Measurements from ENCODE around the gene PIBF1. TPM values are rescaled to one million over a fixed set of nuclear protein-coding genes. Genes with fewer than 3 reads are reported as not detected.

Gene PIBF1
- total and polyA plus RNA-seq, 4 donors = 3.1 to 18.3 (median 6.5) TPM

GRCh38 chr13:72754111-72754510, 27.8 kb upstream of the PIBF1 start:
- TF ChIP-seq EGR1 (IDR thresholded peaks at IDR 0.05; ENCODE audit: low read depth in 2 of 2) (no peak), GABPA (IDR thresholded peaks at IDR 0.05 in 1 of 2, conservative IDR thresholded peaks at IDR 0.05 in 1 of 2) (no peak), YY1 (IDR thresholded peaks at IDR 0.05) (no peak)
- no peak for DNase-seq (ENCODE audit: low spot score)
- Histone ChIP-seq H3K27me3 (ENCODE audit: control insufficient read depth in 4 of 4, insufficient read depth in 4 of 4, low read length in 3 of 4) (no peaks in the 10 kb centered on the region), H3K4me3 (ENCODE audit: low read depth in 1 of 3, low read length in 3 of 3) (no peak overlapping the region), H3K27ac (ENCODE audit: low read depth in 1 of 2, low read length in 2 of 2) (no peak overlapping the region), H3K9ac (ENCODE audit: low read depth in 1 of 2, low read length in 2 of 2) (no peak overlapping the region), H3K9me3 (ENCODE audit: control insufficient read depth in 4 of 4, low read length in 3 of 4) (no peaks in the 10 kb centered on the region), H3K36me3 (ENCODE audit: control insufficient read depth in 4 of 4, insufficient read depth in 3 of 4, low read depth in 1 of 4, low read length in 3 of 4) (peaks cover 20 to 48% (median 33%) of the 10 kb centered on the region in 4 donors), H3K4me1 (ENCODE audit: control insufficient read depth in 4 of 4, insufficient read depth in 4 of 4, low read length in 3 of 4) (no peaks in the 10 kb centered on the region)
- WGBS = 95% methylated on average over 6 of the region's 6 CpGs

GRCh38 chr13:72757792-72758535, 24.0 kb upstream of the PIBF1 start:
- Histone ChIP-seq H3K27ac (ENCODE audit: low read depth in 1 of 2, low read length in 2 of 2) (no peak overlapping the region), H3K36me3 (ENCODE audit: control insufficient read depth in 4 of 4, insufficient read depth in 3 of 4, low read depth in 1 of 4, low read length in 3 of 4) (peaks cover 21 to 78% (median 65%) of the 10 kb centered on the region in 4 donors), H3K4me1 (ENCODE audit: control insufficient read depth in 4 of 4, insufficient read depth in 4 of 4, low read length in 3 of 4) (no peaks in the 10 kb centered on the region), H3K27me3 (ENCODE audit: control insufficient read depth in 4 of 4, insufficient read depth in 4 of 4, low read length in 3 of 4) (no peaks in the 10 kb centered on the region), H3K9ac (ENCODE audit: low read depth in 1 of 2, low read length in 2 of 2) (no peak overlapping the region), H3K9me3 (ENCODE audit: control insufficient read depth in 4 of 4, low read length in 3 of 4) (no peaks in the 10 kb centered on the region), H3K4me3 (ENCODE audit: low read depth in 1 of 3, low read length in 3 of 3) (no peak overlapping the region)
- TF ChIP-seq NR2F2 (IDR thresholded peaks at IDR 0.05) (no peak), HNF4G (IDR thresholded peaks at IDR 0.05) (no peak), FOXA1 (IDR thresholded peaks at IDR 0.05) (no peak), RXRA (IDR thresholded peaks at IDR 0.05) (no peak), ZBTB33 (IDR thresholded peaks at IDR 0.05) (no peak), HNF4A (conservative IDR thresholded peaks at IDR 0.05) (no peak), YY1 (IDR thresholded peaks at IDR 0.05) (no peak), GABPA (IDR thresholded peaks at IDR 0.05 in 1 of 2, conservative IDR thresholded peaks at IDR 0.05 in 1 of 2) (no peak), TAF1 (conservative IDR thresholded peaks at IDR 0.05) (no peak)
- no peak for DNase-seq (ENCODE audit: low spot score)
- 72% methylated on average over 4 of the region's 4 CpGs for WGBS

- no peaks in the 10 kb centered on the region for H3K27me3 ChIP-seq (ENCODE audit: control insufficient read depth in 4 of 4, insufficient read depth in 4 of 4, low read length in 3 of 4)
- no peaks in the 10 kb centered on the region for H3K4me1 ChIP-seq (ENCODE audit: control insufficient read depth in 4 of 4, insufficient read depth in 4 of 4, low read length in 3 of 4)
- DNase-seq (ENCODE audit: low spot score) = no peak
- no peak overlapping the region for H3K27ac ChIP-seq (ENCODE audit: low read depth in 1 of 2, low read length in 2 of 2)
- H3K4me3 ChIP-seq (ENCODE audit: low read depth in 1 of 3, low read length in 3 of 3) = no peak overlapping the region
- 87% methylated on average over 3 of the region's 3 CpGs for WGBS
- H3K9me3 ChIP-seq (ENCODE audit: control insufficient read depth in 4 of 4, low read length in 3 of 4) = no peaks in the 10 kb centered on the region
- peaks cover 17 to 88% (median 75%) of the 10 kb centered on the region in 4 donors for H3K36me3 ChIP-seq (ENCODE audit: control insufficient read depth in 4 of 4, insufficient read depth in 3 of 4, low read depth in 1 of 4, low read length in 3 of 4)
- no peak overlapping the region for H3K9ac ChIP-seq (ENCODE audit: low read depth in 1 of 2, low read length in 2 of 2)
- no peak for TF ChIP-seq ATF3 (IDR thresholded peaks at IDR 0.05)
- TF ChIP-seq EGR1 (IDR thresholded peaks at IDR 0.05; ENCODE audit: low read depth in 2 of 2) = no peak
- TF ChIP-seq MAX (IDR thresholded peaks at IDR 0.05) = no peak
- TF ChIP-seq RAD21 (IDR thresholded peaks at IDR 0.05) = no peak
- no peak for TF ChIP-seq HNF4G (IDR thresholded peaks at IDR 0.05)
- TF ChIP-seq FOXA1 (IDR thresholded peaks at IDR 0.05) = no peak
- no peak for TF ChIP-seq SP1 (IDR thresholded peaks at IDR 0.05)
- TF ChIP-seq FOXA2 (IDR thresholded peaks at IDR 0.05) = no peak
- no peak for TF ChIP-seq JUND (IDR thresholded peaks at IDR 0.05)
- no peak for TF ChIP-seq NR2F2 (IDR thresholded peaks at IDR 0.05)
- no peak for TF ChIP-seq HNF4A (conservative IDR thresholded peaks at IDR 0.05)
- TF ChIP-seq TAF1 (conservative IDR thresholded peaks at IDR 0.05) = no peak
- TF ChIP-seq REST (IDR thresholded peaks at IDR 0.05) = no peak
- TF ChIP-seq GABPA (IDR thresholded peaks at IDR 0.05 in 1 of 2, conservative IDR thresholded peaks at IDR 0.05 in 1 of 2) = no peak
- no peak for TF ChIP-seq RXRA (IDR thresholded peaks at IDR 0.05)
- TF ChIP-seq YY1 (IDR thresholded peaks at IDR 0.05) = no peak
- TF ChIP-seq ZBTB33 (IDR thresholded peaks at IDR 0.05) = no peak
Observed at GRCh38 chr13:72760189-72760588, 21.7 kb upstream of the PIBF1 start.
